Omental fat pad (tissue), 4 donors: ENCODE results near the gene VIT. TPM values are rescaled to one million over a fixed set of nuclear protein-coding genes. Genes with fewer than 3 reads are reported as not detected.

Experiments
- ATAC-seq: fragments of 150-250 bp; one replicate; pipeline ENCODE4 v1.9.1; 2016; ENCODE audit warnings: mild to moderate bottlenecking, moderate library complexity; ENCODE audit not compliant: low FRiP score
- DNase-seq: peaks from one replicate; pipeline ENCODE4 v3.0.0-alpha.2; 2019; ENCODE audit warnings: low spot score
- total RNA-seq, 4 donors: library from RNA; depleted of rRNA; stranded (reverse); fragments of >200 nt; gene quantifications; one replicate each; pipeline ENCODE4 v1.1.0, GENCODE V29; 2016
- TF ChIP-seq, protein P1 (sequence below), 3 donors: fragments of 450-650 bp; IDR thresholded peaks; one replicate each; pipeline ENCODE4 v1.5.1; 2016 to 2017; ENCODE audit warnings: antibody characterized with exemption in 3 of 3, mild to moderate bottlenecking in 3 of 3, moderate library complexity in 2 of 3

VIT gene
- total RNA-seq, 4 donors from 2014 or later: 10.2 to 36.4 (median 19.8) TPM

DNA sequence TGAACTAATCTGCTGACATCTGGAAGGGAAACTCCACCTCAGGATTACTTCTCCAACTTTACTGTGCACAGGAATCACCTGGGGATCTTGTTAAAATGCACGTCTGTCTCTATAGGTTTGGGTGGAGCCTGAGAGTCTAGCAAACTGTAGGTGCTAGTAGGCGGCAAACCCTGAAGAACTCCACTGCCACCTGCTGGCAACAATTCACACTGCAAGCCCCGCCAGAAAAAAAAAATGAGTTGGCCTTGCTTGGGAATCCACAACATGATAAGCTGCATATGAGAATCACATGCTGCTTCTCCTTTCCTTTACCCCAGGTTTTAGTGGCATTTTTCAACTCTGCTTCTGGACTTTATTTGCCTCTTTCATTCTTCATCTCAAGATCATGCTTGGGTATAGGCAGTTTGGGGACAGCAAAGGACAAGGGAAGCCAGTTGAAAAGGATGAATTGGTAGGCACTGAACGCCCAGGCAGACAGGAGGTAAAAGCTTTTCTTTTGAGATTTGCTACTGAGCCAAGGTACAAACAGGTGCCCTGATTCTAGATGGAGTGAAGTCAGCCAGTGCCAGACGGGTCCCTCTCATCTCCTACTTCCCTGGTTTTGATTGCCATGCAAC, 88.8 kb downstream of the VIT start:
- peak; percentile 45 for DNase-seq
- no peak for ATAC-seq
- TF ChIP-seq, protein P1, sequence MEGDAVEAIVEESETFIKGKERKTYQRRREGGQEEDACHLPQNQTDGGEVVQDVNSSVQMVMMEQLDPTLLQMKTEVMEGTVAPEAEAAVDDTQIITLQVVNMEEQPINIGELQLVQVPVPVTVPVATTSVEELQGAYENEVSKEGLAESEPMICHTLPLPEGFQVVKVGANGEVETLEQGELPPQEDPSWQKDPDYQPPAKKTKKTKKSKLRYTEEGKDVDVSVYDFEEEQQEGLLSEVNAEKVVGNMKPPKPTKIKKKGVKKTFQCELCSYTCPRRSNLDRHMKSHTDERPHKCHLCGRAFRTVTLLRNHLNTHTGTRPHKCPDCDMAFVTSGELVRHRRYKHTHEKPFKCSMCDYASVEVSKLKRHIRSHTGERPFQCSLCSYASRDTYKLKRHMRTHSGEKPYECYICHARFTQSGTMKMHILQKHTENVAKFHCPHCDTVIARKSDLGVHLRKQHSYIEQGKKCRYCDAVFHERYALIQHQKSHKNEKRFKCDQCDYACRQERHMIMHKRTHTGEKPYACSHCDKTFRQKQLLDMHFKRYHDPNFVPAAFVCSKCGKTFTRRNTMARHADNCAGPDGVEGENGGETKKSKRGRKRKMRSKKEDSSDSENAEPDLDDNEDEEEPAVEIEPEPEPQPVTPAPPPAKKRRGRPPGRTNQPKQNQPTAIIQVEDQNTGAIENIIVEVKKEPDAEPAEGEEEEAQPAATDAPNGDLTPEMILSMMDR (IDR thresholded peaks at IDR 0.05): no peak

DNA sequence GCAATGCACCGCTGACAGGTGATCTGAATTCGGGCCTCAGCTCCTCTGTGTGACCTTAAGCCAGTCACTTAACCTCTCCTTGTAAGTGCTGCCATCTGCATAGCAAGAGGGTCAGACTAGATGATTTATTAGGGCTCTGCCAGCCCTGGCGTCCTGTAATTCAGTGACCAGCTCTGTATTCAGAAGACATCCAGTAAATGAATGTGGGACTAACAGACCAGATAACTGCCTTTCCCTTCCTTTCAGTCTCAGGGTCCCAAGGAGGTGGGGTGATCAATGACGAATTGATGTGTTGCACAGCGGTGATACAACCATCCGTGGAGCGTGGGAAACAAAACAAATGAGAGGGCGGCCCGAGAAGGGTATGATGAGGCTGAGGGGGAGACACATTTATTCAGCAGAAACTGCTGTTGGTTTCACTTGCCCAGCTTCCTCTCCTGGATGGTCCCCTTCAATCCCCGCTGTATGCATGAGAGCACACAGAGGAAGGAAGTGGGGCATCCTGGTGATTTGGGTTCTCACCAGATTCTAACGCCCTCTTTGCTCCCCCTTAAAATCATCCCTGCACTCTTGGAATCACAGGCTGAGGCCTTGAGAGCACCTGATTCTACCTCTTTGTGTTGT, 92.8 kb downstream of the VIT start:
- TF ChIP-seq, protein P1 (IDR thresholded peaks at IDR 0.05): no peak
- ATAC-seq: no peak
- no peak for DNase-seq

DNA sequence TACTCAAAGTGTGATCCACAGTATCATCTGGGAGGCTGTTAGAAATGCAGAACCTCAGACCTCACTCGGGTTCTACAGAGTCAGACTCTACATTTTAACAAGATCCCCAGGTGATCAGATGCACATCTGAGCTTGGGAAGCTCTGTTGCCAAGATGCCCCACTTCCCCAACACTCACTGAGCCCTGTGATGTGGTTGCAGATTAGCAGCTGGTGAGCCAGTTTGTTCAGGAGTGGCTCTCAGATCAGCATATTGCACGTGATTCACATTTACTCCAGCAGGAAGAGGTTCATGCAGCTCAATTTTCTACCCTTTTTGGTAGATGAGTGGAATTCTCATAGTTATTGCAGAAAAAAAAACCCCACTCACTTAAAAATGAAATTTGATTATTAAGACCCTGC, 96.4 kb downstream of the VIT start:
- TF ChIP-seq, protein P1 (IDR thresholded peaks at IDR 0.05): no peak
- DNase-seq (no peak), ATAC-seq (no peak)

DNA sequence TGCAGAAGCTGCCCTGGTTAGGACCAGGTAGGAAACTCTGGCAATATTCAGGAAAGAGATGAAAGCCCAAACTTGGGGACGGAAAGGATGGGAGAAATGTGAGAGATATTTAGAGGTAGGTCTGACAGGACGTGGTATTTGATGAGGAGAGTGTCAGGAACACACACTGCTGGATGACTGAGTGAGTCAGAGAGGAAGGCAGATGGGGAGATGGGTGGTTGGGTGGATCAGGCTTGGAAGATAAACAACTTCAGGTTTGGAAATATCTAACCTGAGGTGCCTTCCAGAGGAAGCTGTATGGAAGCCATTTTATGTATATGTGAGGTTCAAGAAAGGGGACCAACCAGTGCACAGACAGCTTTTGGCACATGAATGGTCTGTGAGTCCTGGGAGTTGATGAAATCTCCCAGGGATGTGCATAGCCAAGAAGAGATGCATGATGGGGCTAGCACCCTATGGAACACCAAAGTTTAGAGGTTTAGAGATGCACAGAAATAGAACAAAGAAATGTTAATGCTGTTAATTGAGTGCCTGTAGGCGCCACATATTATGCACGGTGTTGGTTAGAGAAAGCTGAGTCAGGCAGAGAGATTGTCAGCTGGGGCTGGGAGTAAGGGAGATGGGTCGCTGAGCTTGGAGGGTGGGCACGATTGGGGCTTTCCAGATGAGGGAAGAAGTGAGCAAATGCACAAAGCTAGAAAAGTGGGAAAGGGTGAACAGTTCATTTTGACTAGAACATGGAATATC, 101.0 kb downstream of the VIT start:
- TF ChIP-seq, protein P1 (IDR thresholded peaks at IDR 0.05): no peak
- no peak for DNase-seq
- ATAC-seq: no peak

DNA sequence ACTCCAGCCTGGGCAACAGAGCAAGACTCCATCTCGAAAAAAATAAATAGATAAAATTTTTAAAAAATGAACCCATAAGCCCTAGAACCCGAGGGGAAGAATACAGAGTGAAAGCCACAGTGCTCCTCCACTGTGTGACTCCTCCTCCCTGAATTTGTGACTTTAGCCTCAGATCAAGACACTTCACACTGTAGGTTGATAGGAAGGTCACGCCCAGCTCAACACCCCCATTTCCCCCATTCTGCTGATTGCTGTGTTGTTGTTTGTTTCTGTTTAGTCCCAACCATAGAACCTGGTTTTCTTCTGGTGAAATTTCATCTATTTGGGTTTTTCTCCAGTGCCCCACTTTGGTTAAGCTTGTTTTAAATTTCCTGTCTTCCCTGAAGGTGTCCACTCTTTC, 102.2 kb downstream of the VIT start:
- TF ChIP-seq, protein P1 (IDR thresholded peaks at IDR 0.05): no peak
- DNase-seq (no peak), ATAC-seq (no peak)

DNA sequence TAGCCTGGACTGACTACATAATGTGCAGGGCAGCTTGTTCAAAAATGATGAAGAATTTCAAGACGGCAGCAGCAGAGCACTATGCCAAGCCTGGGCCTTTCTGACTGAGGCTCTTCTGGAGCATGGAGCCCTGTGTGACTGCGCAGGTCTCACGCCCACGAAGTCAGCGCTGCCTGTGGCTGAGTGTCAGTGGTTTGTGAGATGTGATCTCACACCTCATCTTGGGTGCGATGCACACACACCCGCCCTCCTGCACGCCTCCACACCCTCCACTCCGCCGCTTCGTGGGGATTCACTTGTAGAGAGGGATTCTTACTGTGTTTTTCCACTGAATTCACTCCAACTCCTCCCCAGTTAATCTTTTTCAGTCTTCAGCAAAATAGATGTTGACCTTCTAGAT, 103.9 kb downstream of the VIT start:
- ATAC-seq: no peak
- DNase-seq: no peak
- TF ChIP-seq, protein P1 (IDR thresholded peaks at IDR 0.05): no peak
